ENCODE measurements around the gene CFB. TPM values are rescaled to one million over a fixed set of nuclear protein-coding genes. Genes with fewer than 3 reads are reported as not detected.
A peak's percentile ranks its signal among the peaks of the same experiment; 100 is the strongest.

CFB gene
- total and polyA plus RNA-seq, 2 of the 13 experiments (the other 11 are each of a cell fraction or from before 2014, with no cell fraction given) = 171 to 513 TPM

DNA sequence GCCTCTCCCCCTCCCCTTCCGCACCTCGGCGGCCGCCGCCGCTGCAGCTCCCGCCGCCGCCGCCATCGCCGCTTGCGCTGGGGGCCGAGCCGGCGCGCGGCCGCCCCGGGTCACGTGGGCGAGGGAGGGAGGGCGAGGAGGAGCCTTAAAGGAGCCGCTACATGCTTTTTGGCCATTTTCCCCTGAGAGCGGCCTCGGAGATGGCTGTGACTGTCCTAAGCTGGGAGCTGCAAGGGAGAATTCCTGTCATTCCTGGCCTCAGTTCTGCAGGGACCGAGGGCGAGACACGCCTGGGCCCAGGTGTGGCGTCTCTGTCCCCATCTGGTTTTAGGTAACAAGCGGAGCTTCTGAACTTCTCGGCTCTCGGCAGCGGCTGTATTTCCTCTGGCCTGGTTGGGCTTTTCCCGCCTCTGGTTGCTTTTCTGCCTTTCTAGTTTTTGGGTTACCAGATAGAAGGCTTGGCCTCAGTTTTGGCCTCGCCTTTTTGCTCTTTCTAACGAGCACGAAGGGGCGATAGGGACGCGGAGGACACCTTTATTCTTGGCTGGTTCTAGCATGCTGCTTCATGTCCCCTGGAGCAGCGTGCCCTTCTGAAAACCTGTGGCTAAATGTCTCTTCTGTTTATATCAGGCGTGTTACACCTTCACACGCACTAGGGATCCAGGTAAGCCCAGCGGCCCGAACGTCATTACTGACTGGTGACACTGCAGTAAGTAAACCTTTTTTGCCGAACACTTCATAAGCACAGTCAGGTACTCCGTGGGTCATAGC lies 48.1 kb upstream of the CFB start, which contains the start of gene EHMT2 (continued):
- TF ChIP-seq THYN1 (CRISPR knock-in tag; IDR thresholded peaks at IDR 0.05; ENCODE audit: borderline replicate concordance, low read depth) (no peak), TARDBP (CRISPR knock-in tag; IDR thresholded peaks at IDR 0.05) (peak; percentile 24; the same call in 1 of the 2 replicates), ISL2 (CRISPR knock-in tag; IDR thresholded peaks at IDR 0.05) (0 out of 2 replicates have a peak, but pooled peaks have one; percentile 13), SRSF4 (IDR thresholded peaks at IDR 0.05; ENCODE audit: low read depth, low read length, poor library complexity, severe bottlenecking) (no peak), SP1 (IDR thresholded peaks at IDR 0.05) (no peak), SP1 (CRISPR knock-in tag; IDR thresholded peaks at IDR 0.05) (0 out of 2 replicates have a peak, but pooled peaks have one; percentile 25), ZNF782 (CRISPR knock-in tag; IDR thresholded peaks at IDR 0.05; ENCODE audit: borderline replicate concordance) (no peak), ZSCAN20 (CRISPR knock-in tag; IDR thresholded peaks at IDR 0.05; ENCODE audit: borderline replicate concordance) (0 out of 2 replicates have a peak, but pooled peaks have one; percentile 16), MLLT10 (CRISPR knock-in tag; IDR thresholded peaks at IDR 0.05) (no peak), FOXP1 (IDR thresholded peaks at IDR 0.05) (no peak), FOXP1 (CRISPR knock-in tag; IDR thresholded peaks at IDR 0.05) (no peak), ETV5 (CRISPR knock-in tag; IDR thresholded peaks at IDR 0.05; ENCODE audit: borderline replicate concordance) (no peak), CREM (IDR thresholded peaks at IDR 0.05) (no peak), CREM (CRISPR knock-in tag; IDR thresholded peaks at IDR 0.05) (no peak), TAF15 (IDR thresholded peaks at IDR 0.05; ENCODE audit: low read depth, low read length, poor library complexity, severe bottlenecking) (no peak)
- TF ChIP-seq, protein P1, sequence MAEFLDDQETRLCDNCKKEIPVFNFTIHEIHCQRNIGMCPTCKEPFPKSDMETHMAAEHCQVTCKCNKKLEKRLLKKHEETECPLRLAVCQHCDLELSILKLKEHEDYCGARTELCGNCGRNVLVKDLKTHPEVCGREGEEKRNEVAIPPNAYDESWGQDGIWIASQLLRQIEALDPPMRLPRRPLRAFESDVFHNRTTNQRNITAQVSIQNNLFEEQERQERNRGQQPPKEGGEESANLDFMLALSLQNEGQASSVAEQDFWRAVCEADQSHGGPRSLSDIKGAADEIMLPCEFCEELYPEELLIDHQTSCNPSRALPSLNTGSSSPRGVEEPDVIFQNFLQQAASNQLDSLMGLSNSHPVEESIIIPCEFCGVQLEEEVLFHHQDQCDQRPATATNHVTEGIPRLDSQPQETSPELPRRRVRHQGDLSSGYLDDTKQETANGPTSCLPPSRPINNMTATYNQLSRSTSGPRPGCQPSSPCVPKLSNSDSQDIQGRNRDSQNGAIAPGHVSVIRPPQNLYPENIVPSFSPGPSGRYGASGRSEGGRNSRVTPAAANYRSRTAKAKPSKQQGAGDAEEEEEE (CRISPR knock-in tag; IDR thresholded peaks at IDR 0.05; ENCODE audit: borderline replicate concordance) = no peak
- TF ChIP-seq, protein P2, sequence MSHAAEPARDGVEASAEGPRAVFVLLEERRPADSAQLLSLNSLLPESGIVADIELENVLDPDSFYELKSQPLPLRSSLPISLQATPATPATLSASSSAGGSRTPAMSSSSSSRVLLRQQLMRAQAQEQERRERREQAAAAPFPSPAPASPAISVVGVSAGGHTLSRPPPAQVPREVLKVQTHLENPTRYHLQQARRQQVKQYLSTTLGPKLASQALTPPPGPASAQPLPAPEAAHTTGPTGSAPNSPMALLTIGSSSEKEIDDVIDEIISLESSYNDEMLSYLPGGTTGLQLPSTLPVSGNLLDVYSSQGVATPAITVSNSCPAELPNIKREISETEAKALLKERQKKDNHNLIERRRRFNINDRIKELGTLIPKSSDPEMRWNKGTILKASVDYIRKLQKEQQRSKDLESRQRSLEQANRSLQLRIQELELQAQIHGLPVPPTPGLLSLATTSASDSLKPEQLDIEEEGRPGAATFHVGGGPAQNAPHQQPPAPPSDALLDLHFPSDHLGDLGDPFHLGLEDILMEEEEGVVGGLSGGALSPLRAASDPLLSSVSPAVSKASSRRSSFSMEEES (CRISPR knock-in tag; IDR thresholded peaks at IDR 0.05) = peak; percentile 68; the same call in 1 of the 2 replicates
- TF ChIP-seq, protein P3, sequence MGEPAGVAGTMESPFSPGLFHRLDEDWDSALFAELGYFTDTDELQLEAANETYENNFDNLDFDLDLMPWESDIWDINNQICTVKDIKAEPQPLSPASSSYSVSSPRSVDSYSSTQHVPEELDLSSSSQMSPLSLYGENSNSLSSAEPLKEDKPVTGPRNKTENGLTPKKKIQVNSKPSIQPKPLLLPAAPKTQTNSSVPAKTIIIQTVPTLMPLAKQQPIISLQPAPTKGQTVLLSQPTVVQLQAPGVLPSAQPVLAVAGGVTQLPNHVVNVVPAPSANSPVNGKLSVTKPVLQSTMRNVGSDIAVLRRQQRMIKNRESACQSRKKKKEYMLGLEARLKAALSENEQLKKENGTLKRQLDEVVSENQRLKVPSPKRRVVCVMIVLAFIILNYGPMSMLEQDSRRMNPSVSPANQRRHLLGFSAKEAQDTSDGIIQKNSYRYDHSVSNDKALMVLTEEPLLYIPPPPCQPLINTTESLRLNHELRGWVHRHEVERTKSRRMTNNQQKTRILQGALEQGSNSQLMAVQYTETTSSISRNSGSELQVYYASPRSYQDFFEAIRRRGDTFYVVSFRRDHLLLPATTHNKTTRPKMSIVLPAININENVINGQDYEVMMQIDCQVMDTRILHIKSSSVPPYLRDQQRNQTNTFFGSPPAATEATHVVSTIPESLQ (CRISPR knock-in tag; conservative IDR thresholded peaks at IDR 0.05) = no peak; the same call in 1 of the 2 replicates
- TF ChIP-seq, protein P4, sequence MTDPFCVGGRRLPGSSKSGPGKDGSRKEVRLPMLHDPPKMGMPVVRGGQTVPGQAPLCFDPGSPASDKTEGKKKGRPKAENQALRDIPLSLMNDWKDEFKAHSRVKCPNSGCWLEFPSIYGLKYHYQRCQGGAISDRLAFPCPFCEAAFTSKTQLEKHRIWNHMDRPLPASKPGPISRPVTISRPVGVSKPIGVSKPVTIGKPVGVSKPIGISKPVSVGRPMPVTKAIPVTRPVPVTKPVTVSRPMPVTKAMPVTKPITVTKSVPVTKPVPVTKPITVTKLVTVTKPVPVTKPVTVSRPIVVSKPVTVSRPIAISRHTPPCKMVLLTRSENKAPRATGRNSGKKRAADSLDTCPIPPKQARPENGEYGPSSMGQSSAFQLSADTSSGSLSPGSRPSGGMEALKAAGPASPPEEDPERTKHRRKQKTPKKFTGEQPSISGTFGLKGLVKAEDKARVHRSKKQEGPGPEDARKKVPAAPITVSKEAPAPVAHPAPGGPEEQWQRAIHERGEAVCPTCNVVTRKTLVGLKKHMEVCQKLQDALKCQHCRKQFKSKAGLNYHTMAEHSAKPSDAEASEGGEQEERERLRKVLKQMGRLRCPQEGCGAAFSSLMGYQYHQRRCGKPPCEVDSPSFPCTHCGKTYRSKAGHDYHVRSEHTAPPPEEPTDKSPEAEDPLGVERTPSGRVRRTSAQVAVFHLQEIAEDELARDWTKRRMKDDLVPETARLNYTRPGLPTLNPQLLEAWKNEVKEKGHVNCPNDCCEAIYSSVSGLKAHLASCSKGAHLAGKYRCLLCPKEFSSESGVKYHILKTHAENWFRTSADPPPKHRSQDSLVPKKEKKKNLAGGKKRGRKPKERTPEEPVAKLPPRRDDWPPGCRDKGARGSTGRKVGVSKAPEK (CRISPR knock-in tag; IDR thresholded peaks at IDR 0.05; ENCODE audit: borderline replicate concordance) = no peak
